ENCODE data around the gene FYB1.

The FYB1 gene

DNA sequence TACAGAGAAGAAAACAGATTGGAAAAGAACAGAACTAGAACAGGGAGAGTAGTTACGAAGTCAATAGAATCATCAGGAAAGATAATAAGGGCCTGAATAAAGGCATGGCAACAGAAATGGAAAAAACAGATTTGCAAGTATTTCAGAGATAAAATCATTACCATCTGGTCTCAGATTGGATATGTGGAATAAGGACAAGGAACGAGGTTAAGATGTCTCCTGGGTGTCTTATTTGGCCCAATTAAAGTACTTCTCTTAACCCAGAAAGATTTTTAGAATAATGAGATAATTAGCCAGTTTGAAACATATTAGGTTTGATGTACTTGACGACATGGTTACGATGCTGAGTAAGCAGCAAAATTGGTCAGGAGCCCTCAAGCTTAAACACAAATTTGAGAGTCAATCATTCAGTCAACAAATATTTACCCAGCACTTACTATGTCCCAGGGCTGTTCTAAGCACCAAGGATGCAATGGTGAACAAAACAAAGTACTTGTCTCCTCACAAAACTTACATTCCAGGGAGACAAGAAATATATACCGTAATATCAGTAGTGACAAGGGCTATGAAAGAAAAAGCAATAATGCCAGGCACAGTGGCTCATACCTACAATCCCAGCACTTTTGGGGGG lies 163.5 kb downstream of the FYB1 start:
- no peaks in the 10 kb centered on the region for H3K27me3 ChIP-seq (ENCODE audit: insufficient read depth, poor library complexity, severe bottlenecking)
- DNase-seq (ENCODE audit: low read depth in 1 of 2, low spot score in 1 of 2), result no peak
- no peak overlapping the region for H3K4me3 ChIP-seq (replicated peaks; ENCODE audit: insufficient read depth, low read length)
- no peak overlapping the region for H3K27ac ChIP-seq (replicated peaks)
- TF ChIP-seq GABPA (IDR thresholded peaks at IDR 0.05; ENCODE audit: low read depth) (no peak), POLR2AphosphoS5 (IDR thresholded peaks at IDR 0.05; ENCODE audit: low read depth) (no peak), SPI1 (IDR thresholded peaks at IDR 0.05; ENCODE audit: borderline replicate concordance, low read depth) (no peak)
- TF ChIP-seq, protein P1, sequence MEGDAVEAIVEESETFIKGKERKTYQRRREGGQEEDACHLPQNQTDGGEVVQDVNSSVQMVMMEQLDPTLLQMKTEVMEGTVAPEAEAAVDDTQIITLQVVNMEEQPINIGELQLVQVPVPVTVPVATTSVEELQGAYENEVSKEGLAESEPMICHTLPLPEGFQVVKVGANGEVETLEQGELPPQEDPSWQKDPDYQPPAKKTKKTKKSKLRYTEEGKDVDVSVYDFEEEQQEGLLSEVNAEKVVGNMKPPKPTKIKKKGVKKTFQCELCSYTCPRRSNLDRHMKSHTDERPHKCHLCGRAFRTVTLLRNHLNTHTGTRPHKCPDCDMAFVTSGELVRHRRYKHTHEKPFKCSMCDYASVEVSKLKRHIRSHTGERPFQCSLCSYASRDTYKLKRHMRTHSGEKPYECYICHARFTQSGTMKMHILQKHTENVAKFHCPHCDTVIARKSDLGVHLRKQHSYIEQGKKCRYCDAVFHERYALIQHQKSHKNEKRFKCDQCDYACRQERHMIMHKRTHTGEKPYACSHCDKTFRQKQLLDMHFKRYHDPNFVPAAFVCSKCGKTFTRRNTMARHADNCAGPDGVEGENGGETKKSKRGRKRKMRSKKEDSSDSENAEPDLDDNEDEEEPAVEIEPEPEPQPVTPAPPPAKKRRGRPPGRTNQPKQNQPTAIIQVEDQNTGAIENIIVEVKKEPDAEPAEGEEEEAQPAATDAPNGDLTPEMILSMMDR (IDR thresholded peaks at IDR 0.05; ENCODE audit: insufficient read depth, low read length), result no peak
- TF ChIP-seq, protein P2, sequence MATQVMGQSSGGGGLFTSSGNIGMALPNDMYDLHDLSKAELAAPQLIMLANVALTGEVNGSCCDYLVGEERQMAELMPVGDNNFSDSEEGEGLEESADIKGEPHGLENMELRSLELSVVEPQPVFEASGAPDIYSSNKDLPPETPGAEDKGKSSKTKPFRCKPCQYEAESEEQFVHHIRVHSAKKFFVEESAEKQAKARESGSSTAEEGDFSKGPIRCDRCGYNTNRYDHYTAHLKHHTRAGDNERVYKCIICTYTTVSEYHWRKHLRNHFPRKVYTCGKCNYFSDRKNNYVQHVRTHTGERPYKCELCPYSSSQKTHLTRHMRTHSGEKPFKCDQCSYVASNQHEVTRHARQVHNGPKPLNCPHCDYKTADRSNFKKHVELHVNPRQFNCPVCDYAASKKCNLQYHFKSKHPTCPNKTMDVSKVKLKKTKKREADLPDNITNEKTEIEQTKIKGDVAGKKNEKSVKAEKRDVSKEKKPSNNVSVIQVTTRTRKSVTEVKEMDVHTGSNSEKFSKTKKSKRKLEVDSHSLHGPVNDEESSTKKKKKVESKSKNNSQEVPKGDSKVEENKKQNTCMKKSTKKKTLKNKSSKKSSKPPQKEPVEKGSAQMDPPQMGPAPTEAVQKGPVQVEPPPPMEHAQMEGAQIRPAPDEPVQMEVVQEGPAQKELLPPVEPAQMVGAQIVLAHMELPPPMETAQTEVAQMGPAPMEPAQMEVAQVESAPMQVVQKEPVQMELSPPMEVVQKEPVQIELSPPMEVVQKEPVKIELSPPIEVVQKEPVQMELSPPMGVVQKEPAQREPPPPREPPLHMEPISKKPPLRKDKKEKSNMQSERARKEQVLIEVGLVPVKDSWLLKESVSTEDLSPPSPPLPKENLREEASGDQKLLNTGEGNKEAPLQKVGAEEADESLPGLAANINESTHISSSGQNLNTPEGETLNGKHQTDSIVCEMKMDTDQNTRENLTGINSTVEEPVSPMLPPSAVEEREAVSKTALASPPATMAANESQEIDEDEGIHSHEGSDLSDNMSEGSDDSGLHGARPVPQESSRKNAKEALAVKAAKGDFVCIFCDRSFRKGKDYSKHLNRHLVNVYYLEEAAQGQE (IDR thresholded peaks at IDR 0.05; ENCODE audit: insufficient replicate concordance, low read depth), result no peak

Measured in HL-60 (cell line).